Measurements from ENCODE around the gene SGCD.
"Not testable (repeated sequence)": the region's sequence is repeated elsewhere in the genome, so short reads cannot be mapped to it uniquely, and the experiment has no call there.

The SGCD gene

GRCh38 chr5:156634301-156634700 is 307.3 kb downstream of the SGCD start:
- DNase-seq (ENCODE audit: low spot score) = no peak

GRCh38 chr5:156640691-156641241 is 313.8 kb downstream of the SGCD start:
- DNase-seq (ENCODE audit: low spot score) = no peak

- DNase-seq (ENCODE audit: low spot score) = no peak
Observed at GRCh38 chr5:156641686-156642085, 314.7 kb downstream of the SGCD start.

GRCh38 chr5:156647034-156647451 is 320.1 kb downstream of the SGCD start:
- peak; percentile 15 for DNase-seq (ENCODE audit: low spot score)

GRCh38 chr5:156654444-156654843 is 327.5 kb downstream of the SGCD start:
- no peak for DNase-seq (ENCODE audit: low spot score)

- peak; percentile 29 for DNase-seq (ENCODE audit: low spot score)
Observed at GRCh38 chr5:156655732-156656131, 328.8 kb downstream of the SGCD start.

- not testable (repeated sequence) for DNase-seq (ENCODE audit: low spot score)
Observed at GRCh38 chr5:156664832-156665231, 337.9 kb downstream of the SGCD start.

- not testable (repeated sequence) for DNase-seq (ENCODE audit: low spot score)
Observed at GRCh38 chr5:156666686-156667085, 339.7 kb downstream of the SGCD start.

- DNase-seq (ENCODE audit: low spot score) = no peak
Observed at GRCh38 chr5:156667616-156668015, 340.7 kb downstream of the SGCD start.

- no peak for DNase-seq (ENCODE audit: low spot score)
Observed at GRCh38 chr5:156669416-156669815, 342.5 kb downstream of the SGCD start.

GRCh38 chr5:156670615-156671014 is 343.7 kb downstream of the SGCD start:
- no peak for DNase-seq (ENCODE audit: low spot score)

GRCh38 chr5:156675395-156675794 is 348.4 kb downstream of the SGCD start:
- no peak for DNase-seq (ENCODE audit: low spot score)

GRCh38 chr5:156677963-156678362 is 351.0 kb downstream of the SGCD start:
- no peak for DNase-seq (ENCODE audit: low spot score)

GRCh38 chr5:156678484-156678883 is 351.5 kb downstream of the SGCD start:
- DNase-seq (ENCODE audit: low spot score) = no peak

- DNase-seq (ENCODE audit: low spot score) = no peak
Observed at GRCh38 chr5:156680831-156681230, 353.9 kb downstream of the SGCD start.

GRCh38 chr5:156681265-156681664 is 354.3 kb downstream of the SGCD start:
- no peak for DNase-seq (ENCODE audit: low spot score)

GRCh38 chr5:156682971-156683370 is 356.0 kb downstream of the SGCD start:
- DNase-seq (ENCODE audit: low spot score) = no peak

GRCh38 chr5:156683509-156683908 is 356.5 kb downstream of the SGCD start:
- DNase-seq (ENCODE audit: low spot score) = no peak

- no peak for DNase-seq (ENCODE audit: low spot score)
Observed at GRCh38 chr5:156684216-156684615, 357.3 kb downstream of the SGCD start.

- no peak for DNase-seq (ENCODE audit: low spot score)
Observed at GRCh38 chr5:156685481-156685880, 358.5 kb downstream of the SGCD start.

- no peak for DNase-seq (ENCODE audit: low spot score)
Observed at GRCh38 chr5:156686380-156686779, 359.4 kb downstream of the SGCD start.

- DNase-seq (ENCODE audit: low spot score) = no peak
Observed at GRCh38 chr5:156686796-156687195, 359.8 kb downstream of the SGCD start.

GRCh38 chr5:156687514-156687913 is 360.6 kb downstream of the SGCD start:
- DNase-seq (ENCODE audit: low spot score) = no peak

- DNase-seq (ENCODE audit: low spot score) = no peak
Observed at GRCh38 chr5:156691572-156691971, 364.6 kb downstream of the SGCD start.

- no peak for DNase-seq (ENCODE audit: low spot score)
Observed at GRCh38 chr5:156693113-156693512, 366.1 kb downstream of the SGCD start.
